Activated T-cell treated with anti-CD3 and anti-CD28 coated beads for 4 hours (primary cell): ENCODE results near the gene SLC34A3.
A peak's percentile ranks its signal among the peaks of the same experiment; 100 is the strongest.
"Not testable (repeated sequence)": the region's sequence is repeated elsewhere in the genome, so short reads cannot be mapped to it uniquely, and the experiment has no call there.

Experiments
- DNase-seq: peaks from one replicate; pipeline ENCODE4 v3.0.0-alpha.2; 2020

The SLC34A3 gene

DNA sequence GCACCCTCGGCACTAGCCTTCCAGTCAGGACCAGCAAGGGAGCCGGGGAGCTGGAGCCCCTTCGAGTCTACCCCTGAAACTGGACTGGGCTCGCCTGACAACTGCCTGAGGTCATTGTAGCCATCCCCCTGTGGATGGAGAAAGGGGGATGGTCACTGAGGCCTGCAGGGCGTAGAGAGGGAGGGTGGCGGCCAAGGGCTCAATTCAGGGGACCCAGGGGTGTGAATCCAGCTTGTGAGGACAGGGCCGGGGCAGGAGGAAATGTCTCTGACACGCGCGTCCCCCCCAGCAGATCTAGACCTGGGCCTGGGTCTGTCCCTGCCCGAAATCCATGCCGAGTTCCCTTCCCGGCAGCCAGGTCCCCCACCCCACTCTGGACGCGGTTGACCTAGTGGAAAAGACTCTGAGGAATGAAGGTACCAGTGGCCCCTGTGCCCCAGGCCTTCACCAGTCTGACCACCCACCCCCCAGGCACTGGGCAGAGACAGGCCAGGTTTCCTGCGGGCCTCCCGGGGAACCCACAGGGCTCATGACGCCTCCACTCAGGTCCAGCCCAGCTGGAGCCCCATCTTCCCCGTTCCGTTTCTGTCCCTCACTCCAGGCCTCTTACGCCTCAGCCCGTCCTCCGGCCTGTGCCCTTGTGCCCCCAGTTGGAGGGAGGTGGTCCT lies 805 bp downstream of the SLC34A3 start:
- DNase-seq = no peak

DNA sequence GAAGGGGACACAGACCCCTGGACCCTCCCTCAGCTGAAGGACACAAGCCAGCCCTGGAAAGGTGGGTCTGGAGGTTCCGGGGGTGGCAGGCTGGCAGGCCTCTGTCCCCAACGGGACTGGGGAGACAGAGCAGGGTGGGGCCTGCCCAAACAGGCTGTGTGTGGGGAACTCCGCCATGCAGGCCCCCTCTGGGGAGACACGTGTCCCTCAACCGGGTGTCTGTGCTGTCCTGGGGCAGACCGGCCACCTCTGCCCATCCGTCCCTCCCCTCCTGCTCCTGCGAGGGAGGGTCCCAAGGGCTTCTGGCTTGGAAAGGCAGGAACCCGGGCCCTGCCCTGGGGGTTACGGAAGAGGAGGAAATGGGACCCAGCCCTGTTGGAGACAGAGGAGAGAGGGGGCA lies 1.4 kb downstream of the SLC34A3 start:
- DNase-seq = no peak

DNA sequence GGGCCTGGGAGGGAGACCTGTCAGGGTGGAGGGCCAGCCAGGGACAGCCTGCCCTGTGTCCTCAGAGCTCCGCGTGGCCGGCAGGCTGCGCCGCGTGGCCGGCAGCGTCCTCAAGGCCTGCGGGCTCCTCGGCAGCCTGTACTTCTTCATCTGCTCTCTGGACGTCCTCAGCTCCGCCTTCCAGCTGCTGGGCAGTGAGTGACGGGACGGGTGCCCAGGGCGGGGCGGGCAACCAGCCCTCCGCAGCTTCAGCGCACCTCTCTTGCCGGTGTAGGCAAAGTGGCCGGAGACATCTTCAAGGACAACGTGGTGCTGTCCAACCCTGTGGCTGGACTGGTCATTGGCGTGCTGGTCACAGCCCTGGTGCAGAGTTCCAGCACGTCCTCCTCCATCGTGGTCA lies 1.8 kb downstream of the SLC34A3 start:
- DNase-seq = no peak

DNA sequence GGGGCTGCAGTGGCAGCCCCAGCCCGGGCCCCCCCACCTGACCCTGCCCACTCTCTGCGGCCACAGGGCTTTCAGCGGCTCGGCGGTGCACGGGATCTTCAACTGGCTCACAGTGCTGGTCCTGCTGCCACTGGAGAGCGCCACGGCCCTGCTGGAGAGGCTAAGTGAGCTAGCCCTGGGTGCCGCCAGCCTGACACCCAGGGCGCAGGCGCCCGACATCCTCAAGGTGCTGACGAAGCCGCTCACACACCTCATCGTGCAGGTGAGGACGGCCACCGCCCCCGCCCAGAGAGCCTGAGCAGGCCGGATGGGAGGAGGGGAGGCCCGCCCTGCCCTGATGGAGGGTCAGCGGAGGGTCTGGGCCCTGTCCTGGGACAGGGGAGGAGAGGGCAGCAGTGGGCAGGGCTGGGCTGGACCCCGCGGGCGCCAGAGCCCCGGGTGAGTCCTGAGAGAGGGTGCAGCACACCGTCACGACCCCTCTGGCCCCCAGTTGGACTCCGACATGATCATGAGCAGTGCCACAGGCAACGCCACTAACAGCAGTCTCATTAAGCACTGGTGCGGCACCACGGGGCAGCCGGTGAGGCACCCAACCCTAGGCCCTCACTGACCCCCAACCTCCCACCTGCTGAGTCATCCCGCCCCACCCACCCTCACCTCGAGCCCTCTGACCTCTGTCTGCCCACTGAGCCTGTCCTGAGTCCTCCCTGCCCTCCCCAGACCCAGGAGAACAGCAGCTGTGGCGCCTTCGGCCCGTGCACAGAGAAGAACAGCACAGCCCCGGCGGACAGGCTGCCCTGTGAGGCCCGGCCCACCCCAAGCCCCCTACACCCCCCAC lies 2.7 kb downstream of the SLC34A3 start:
- DNase-seq = no peak

DNA sequence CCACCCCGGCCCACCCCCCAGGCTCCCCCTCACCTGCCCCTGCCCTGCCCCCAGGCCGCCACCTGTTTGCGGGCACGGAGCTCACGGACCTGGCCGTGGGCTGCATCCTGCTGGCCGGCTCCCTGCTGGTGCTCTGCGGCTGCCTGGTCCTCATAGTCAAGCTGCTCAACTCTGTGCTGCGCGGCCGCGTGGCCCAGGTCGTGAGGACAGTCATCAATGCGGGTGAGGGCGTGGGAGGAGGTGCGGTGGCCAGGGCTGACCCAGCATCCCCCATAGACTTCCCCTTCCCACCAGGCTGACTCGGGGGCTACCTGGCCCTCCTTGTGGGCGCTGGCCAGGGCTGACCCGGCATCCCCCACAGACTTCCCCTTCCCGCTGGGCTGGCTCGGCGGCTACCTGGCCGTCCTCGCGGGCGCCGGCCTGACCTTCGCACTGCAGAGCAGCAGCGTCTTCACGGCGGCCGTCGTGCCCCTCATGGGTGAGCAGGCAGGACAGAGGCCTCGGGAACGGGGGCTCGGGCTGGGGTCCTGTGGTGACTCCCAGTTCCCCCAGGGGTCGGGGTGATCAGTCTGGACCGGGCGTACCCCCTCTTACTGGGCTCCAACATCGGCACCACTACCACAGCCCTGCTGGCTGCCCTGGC lies 3.5 kb downstream of the SLC34A3 start:
- DNase-seq = no peak

DNA sequence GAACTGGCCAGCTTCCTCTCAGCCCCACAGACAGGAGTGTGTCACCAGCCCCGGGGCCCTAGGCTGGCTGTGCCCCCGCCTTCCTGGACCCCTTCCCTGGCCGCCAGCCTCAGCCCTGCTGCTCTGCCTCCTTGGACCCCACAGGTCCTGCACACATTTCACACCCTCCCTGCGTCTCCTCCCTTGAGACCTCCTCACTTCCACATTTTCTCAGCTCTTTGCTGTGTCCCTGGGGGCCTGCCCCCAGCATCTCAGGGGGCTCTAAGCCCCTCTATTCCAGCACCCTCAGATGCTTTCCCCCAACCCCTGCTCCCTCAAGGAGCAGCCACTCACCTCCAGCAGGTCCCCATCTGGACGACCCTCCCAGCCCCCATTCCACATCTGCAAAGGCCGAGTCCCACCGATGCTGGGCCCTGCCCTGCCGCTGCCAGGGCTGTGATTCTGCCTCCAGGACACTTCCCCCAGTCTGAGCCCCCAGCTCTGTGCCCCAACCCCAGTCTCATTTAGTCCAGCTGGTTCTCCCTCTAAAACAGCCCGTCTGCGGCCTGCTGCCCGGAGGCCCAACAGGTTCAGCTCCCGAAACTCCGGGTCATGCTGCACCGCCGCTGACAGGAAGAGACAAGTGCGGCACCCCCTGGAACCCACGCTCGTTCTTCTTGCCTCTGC lies 4.2 kb downstream of the SLC34A3 start:
- no peak for DNase-seq

DNA sequence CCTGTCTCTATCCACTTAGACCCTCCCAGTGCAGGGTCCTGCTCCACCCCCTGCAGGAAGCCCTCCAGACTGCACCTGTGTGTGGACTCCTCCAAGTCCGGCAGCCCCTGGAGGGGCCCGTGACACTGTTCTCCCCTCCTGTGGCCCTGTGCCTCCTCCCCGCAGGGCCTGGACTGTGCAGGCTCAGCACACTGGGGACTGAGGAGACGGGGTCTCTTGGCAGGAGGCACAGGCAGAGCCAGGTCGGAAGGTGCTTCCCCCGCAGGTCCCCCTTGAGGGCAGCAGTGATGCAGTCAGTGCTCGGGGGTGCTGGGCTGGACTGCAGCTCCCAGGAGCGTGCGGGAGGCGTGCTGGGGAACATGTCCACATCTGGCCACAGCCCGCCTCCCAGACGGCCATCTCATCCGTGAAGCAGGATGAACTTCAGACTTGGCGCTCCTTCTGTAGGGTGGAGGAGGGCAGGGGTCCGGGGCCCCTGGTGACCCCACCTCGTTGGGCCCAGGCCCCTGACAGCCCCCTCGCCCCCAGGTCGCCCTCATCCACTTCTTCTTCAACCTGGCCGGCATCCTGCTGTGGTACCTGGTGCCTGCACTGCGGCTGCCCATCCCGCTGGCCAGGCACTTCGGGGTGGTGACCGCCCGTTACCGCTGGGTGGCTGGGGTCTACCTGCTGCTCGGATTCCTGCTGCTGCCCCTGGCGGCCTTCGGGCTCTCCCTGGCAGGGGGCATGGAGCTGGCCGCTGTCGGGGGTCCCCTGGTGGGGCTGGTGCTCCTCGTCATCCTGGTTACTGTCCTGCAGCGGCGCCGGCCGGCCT lies 4.9 kb downstream of the SLC34A3 start:
- DNase-seq = no peak

DNA sequence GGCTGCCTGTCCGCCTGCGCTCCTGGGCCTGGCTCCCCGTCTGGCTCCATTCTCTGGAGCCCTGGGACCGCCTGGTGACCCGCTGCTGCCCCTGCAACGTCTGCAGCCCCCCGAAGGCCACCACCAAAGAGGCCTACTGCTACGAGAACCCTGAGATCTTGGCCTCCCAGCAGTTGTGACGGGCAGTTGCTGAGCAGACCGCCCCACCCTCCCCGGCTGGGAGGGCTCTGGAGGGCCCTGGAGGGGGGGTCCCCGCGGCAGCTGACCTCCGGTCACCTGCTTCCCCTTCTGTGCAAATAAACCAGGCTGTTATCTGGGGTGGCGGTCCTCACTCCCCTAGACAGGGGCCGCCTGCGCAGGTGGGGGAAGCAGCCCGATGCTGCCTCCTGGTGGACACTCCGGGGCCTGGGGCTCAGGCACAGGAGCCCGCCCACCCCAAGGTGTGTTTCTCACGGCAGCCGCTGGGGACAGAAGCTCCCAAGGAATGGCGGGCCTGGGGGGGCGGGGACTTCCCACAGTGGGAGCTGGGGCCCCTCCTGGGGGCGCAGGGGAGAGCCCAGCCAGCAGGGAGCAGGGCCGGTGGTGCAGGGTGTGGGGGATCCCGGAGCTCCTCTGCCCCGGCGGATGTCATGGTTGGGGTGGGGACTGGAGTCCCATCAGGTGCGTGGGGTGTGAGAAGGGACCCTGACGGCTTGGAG lies 5.7 kb downstream of the SLC34A3 start:
- DNase-seq = peak; percentile 90

DNA sequence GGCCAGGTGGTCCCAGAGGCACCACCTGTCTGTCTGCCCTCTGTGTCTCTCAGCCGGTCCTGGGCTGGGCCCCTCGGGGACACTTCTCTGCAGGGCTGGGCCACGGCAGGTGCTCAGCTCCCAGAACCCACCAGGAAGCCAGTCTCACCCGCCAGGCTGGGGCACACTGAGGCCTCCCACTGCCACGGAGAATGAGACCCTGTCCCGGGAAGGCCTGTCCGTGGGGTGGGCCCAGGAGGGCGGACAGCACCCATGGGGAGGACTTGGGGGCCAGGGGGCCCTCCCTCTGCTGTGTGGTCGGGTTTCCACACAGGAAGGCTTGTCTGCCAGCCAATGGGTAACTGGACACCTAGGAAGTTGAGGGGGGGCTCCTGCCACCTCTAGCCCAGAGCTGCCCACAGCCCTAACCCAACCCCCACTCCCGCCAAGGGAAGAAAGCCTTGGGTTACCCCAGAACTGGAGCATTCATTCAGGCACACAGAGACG lies 6.3 kb downstream of the SLC34A3 start:
- no peak for DNase-seq

DNA sequence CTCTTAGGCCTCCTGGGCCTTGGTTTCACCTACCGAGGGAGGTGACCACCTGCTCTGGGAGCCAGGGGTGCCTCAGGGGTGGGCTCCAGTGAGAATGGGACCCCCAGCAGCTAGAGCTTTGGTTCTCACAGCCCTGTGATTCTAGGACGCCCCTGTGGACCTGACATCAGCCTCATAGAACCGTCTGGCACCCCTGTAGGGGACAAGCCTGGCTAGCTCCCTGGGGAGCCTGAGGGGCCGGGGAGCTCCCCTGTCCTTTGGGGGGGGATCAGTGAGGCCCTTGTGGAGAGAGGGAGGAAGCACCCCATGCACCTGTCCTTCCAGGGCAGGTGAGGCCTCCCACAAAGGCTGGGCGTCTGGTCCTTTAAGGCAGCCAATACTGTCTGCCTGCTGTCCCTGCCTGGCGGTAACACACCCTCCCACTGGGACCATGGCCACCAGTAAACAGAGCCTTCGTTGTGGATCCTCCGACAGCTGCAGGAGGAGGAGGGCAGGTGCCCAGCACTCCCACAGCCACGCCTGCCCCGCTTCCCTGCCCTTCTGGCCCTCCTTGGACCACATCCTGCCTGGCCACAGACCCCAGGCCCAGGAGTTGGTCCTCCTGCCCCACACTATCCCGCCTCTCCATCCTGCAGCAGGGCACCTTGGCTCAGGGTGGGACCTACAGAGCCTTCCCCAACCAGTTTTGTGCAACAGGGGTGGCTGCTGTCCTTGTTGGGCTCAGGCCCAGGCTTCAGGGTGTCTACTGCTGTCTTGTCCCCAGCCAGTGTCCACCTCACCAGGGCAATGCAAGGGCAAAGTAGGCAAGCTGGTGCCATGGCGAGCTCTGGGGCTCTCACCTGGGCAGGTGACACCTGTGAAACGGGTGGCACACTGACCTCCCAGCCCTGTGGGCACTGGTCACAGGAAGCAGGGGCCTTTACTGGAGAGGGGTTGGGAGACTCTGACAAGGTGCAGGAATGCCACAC lies 7.3 kb downstream of the SLC34A3 start:
- no peak for DNase-seq

DNA sequence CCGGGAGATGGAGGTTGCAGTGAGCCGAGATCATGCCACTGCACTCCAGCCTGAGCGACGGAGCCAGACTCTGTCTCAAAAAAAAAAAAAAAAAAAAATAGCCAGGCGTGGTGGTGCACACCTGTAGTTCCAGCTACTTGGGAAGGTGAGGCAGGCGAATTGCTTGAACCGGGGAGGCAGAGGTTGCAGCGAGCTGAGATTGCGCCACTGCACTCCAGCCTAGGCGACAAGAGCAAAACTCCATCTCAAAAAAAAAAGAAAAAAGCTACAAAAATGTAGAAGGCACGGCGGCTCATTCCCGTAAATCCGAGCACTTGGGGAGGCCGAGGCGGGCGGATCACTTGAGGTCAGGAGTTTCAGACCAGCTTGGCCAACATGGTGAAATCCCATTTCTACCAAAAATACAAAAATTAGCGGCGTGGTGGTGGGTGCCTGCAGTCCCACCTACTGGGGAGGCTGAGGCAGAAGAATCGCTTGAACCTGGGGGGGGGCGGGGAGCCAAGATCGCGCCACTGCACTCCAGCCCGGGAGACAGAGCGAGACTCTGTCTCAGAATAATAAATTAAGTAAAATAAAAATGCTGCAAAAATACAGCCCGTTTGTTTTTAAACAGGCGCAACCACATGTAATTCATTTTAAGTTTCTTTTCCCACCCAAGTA lies 9.0 kb downstream of the SLC34A3 start:
- not testable (repeated sequence) for DNase-seq

DNA sequence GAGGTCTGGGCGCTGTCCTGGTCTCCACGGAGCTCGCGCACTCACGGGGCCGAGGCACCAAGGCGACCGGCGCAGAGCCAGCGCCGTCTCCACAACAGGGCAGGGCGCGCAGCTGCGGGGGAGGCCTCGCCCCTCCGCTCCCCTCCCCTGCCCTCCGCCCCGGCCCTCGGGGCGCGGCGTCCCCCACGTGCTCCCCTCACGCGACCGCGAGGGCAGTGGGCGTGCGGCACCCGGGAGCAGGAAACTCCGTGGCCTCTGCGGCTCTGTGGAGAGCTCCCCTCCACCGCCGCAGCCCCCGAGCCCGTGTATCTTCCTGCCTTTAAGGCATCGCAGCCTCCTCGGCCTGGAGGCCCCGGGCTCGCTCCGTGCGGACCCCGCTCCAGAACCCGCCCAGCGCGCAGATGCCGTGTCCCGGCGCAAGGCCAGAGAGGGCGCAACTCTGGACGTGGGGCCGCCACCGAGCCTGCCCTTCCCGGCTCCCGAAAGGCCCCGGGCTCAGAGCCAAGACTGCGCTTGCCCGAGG lies 9.7 kb downstream of the SLC34A3 start:
- peak; percentile 65 for DNase-seq

DNA sequence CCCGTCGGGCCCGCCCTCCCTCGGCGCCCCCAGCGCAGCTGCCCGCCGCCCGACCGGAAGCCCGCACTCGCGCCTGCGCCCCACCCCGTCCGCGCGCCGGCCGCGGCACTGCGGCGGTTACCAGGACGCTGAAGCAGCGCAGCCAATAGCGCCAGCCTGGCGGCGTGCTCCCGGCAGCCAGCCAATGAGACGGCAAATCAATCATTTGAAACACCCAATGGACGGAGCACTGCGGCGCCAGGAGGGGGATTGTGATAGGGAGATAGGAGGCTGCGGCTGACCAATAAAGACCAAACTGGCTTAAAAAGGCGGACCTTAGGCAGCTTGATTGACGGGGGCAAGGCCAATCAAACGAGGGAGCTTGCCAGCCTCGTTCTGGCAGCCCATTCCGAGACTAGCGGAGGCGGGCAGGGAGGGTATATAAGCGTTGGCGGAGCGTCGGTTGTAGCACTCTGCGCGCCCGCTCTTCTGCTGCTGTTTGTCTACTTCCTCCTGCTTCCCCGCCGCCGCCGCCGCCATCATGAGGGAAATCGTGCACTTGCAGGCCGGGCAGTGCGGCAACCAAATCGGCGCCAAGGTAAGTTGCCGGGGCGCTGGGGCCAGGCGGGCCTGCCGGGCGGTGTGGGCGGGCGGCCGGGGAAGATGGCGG lies 10.3 kb downstream of the SLC34A3 start, which contains the start of gene TUBB4B:
Gene TUBB4B (plus strand): TSS at position 447 of the 649 bp plus-strand sequence. CDS start 74 bp downstream, at position 521.
- peak; percentile 94 for DNase-seq

DNA sequence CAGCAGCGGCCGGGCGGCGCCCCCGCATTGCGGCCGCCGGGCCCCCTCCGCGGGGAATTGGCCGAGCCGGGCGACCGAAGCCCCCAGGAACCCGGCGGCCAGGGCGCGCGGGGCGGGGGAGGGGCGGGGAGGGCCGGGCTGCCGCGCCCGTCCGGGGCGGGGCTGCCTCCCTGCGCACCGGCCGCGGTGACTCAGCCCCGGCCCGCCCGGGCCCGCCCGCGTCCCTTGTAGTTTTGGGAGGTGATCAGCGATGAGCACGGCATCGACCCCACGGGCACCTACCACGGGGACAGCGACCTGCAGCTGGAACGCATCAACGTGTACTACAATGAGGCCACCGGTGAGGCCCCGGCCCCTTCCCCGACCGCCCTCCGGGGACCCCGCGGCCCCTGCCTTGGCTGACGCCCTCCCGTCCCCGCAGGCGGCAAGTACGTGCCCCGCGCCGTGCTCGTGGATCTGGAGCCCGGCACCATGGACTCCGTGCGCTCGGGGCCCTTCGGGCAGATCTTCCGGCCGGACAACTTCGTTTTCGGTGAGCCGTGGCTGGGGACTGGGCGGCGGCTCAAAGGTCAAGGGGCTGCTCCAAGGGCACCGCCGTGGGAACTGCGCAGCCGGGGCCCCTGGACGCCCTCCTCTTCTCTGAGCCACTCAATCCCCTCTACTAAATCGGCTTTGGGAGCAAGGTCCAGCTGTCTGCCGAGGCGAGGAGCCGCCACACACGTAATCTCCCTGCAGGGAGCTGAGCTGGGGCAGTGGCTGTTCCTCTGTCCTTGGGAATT lies 11.0 kb downstream of the SLC34A3 start:
- DNase-seq = peak; percentile 64

DNA sequence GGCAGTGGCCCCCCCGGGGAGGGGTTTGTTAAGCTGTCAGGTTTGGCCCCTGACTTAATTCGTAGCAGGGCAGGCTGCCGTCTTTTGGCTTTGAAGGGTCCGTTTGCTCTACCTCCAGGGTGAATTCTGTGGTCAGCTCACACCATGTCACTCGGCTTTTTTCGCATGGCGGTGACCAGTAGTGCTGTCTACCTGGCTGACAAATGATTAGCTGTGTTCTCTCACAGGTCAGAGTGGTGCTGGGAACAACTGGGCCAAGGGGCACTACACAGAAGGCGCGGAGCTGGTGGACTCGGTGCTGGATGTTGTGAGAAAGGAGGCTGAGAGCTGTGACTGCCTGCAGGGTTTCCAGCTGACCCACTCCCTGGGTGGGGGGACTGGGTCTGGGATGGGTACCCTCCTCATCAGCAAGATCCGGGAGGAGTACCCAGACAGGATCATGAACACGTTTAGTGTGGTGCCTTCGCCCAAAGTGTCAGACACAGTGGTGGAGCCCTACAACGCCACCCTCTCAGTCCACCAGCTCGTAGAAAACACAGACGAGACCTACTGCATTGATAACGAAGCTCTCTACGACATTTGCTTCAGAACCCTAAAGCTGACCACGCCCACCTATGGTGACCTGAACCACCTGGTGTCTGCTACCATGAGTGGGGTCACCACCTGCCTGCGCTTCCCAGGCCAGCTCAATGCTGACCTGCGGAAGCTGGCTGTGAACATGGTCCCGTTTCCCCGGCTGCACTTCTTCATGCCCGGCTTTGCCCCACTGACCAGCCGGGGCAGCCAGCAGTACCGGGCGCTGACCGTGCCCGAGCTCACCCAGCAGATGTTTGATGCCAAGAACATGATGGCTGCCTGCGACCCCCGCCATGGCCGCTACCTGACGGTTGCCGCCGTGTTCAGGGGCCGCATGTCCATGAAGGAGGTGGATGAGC lies 11.8 kb downstream of the SLC34A3 start:
- DNase-seq = no peak

DNA sequence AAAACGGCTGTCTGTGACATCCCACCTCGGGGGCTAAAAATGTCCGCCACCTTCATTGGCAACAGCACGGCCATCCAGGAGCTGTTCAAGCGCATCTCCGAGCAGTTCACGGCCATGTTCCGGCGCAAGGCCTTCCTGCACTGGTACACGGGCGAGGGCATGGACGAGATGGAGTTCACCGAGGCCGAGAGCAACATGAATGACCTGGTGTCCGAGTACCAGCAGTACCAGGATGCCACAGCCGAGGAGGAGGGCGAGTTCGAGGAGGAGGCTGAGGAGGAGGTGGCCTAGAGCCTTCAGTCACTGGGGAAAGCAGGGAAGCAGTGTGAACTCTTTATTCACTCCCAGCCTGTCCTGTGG lies 12.5 kb downstream of the SLC34A3 start:
- DNase-seq = not testable (repeated sequence)
